Measurements from ENCODE around the gene EPAS1. TPM values are rescaled to one million over a fixed set of nuclear protein-coding genes. Genes with fewer than 3 reads are reported as not detected.

Gene EPAS1
- polyA plus RNA-seq, 1 of the 3 experiments (the other 2 are of a cell fraction): 69.2 TPM

DNA sequence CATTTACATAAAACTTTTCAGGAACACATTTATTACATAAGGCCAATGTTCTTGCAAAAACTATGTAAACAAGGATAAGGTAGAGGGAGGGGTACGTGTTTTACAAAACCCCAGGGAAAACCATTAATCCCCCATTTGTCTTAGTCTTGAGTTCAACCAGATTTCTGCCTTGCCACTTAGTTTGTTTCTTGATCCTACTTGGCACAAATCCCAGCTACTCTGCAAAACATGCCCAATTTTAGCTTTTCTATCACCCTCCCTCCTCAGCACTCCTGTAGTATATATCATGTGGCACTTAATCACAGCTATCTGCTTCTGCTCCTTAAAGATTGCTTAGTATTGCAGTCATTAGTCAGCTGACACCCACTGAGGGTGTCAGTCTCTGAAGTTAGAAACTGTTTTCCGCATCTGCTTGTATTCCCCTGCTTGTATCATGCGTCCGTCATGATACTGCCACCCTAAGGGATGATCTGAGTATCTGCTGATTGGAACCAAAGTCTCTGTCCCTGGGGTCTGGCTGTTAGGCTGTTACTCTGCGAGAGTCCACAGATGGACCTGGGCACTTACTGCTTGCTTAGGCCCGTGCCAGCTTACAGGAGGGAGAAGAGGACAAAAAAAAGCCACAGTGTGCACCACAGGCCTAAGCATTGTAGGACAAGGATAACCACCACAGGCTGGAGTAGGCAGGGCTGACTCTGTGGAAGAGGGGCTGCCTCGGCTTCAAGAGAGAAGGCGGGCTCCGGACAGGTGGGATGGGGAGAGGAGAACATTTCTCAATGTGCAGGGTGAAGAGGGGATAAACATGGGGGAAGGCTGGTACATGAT lies 82.2 kb downstream of the EPAS1 start:
- H3K79me2 ChIP-seq (ENCODE audit: insufficient read depth): no peaks in the 10 kb centered on the region
- H3K4me2 ChIP-seq: no peak overlapping the region
- no peaks in the 10 kb centered on the region for H3F3A ChIP-seq (replicated peaks; ENCODE audit: insufficient read depth)
- H2AFZ ChIP-seq (ENCODE audit: low read depth): no peak overlapping the region
- H3K9ac ChIP-seq: no peak overlapping the region
- no peak for DNase-seq
- H4K20me1 ChIP-seq (ENCODE audit: insufficient read depth): no peaks in the 10 kb centered on the region
- H3K9me2 ChIP-seq: no peaks in the 10 kb centered on the region
- H3K36me3 ChIP-seq (replicated peaks in 1 of 2; ENCODE audit: control insufficient read depth in 1 of 2, insufficient read depth in 2 of 2, low read length in 1 of 2): peaks cover 51 to 95% of the 10 kb centered on the region in 2 experiments
- H3K27me3 ChIP-seq (ENCODE audit: insufficient read depth): no peaks in the 10 kb centered on the region
- TF ChIP-seq, protein P1, sequence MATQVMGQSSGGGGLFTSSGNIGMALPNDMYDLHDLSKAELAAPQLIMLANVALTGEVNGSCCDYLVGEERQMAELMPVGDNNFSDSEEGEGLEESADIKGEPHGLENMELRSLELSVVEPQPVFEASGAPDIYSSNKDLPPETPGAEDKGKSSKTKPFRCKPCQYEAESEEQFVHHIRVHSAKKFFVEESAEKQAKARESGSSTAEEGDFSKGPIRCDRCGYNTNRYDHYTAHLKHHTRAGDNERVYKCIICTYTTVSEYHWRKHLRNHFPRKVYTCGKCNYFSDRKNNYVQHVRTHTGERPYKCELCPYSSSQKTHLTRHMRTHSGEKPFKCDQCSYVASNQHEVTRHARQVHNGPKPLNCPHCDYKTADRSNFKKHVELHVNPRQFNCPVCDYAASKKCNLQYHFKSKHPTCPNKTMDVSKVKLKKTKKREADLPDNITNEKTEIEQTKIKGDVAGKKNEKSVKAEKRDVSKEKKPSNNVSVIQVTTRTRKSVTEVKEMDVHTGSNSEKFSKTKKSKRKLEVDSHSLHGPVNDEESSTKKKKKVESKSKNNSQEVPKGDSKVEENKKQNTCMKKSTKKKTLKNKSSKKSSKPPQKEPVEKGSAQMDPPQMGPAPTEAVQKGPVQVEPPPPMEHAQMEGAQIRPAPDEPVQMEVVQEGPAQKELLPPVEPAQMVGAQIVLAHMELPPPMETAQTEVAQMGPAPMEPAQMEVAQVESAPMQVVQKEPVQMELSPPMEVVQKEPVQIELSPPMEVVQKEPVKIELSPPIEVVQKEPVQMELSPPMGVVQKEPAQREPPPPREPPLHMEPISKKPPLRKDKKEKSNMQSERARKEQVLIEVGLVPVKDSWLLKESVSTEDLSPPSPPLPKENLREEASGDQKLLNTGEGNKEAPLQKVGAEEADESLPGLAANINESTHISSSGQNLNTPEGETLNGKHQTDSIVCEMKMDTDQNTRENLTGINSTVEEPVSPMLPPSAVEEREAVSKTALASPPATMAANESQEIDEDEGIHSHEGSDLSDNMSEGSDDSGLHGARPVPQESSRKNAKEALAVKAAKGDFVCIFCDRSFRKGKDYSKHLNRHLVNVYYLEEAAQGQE (IDR thresholded peaks at IDR 0.05; ENCODE audit: low read depth, low read length): no peak
- no peak for TF ChIP-seq ELF1 (IDR thresholded peaks at IDR 0.05)
- TF ChIP-seq NFIC (IDR thresholded peaks at IDR 0.05; ENCODE audit: borderline replicate concordance): no peak
- H3K9me3 ChIP-seq: no peaks in the 10 kb centered on the region
- H3K27ac ChIP-seq (ENCODE audit: low read depth in 2 of 2, low read length in 1 of 2): peak overlapping the region in 1 of 2 experiments; percentile 34; a peak in 1 of 4 replicates
- POLR2A ChIA-PET: no interaction called here
- CTCF ChIA-PET: interaction anchor here (0.8 to 4.3 kb wide), 8 partner anchors 11 to 386 kb away, joined by 3 to 20 read pairs (median 8); partner anchors contain the start of gene EPAS1
- peaks cover 0 to 45% of the 10 kb centered on the region in 2 experiments; a peak in 1 of 4 replicates for H3K4me1 ChIP-seq (ENCODE audit: control insufficient read depth in 1 of 2, insufficient read depth in 2 of 2, low read depth in 1 of 2, low read length in 1 of 2)
- 84% methylated on average over 9 of the region's 9 CpGs for WGBS (ENCODE audit: low lambda C conversion rate)
- H3K4me3 ChIP-seq (ENCODE audit: low read depth in 2 of 2, low read length in 1 of 2): no peak overlapping the region

DNA sequence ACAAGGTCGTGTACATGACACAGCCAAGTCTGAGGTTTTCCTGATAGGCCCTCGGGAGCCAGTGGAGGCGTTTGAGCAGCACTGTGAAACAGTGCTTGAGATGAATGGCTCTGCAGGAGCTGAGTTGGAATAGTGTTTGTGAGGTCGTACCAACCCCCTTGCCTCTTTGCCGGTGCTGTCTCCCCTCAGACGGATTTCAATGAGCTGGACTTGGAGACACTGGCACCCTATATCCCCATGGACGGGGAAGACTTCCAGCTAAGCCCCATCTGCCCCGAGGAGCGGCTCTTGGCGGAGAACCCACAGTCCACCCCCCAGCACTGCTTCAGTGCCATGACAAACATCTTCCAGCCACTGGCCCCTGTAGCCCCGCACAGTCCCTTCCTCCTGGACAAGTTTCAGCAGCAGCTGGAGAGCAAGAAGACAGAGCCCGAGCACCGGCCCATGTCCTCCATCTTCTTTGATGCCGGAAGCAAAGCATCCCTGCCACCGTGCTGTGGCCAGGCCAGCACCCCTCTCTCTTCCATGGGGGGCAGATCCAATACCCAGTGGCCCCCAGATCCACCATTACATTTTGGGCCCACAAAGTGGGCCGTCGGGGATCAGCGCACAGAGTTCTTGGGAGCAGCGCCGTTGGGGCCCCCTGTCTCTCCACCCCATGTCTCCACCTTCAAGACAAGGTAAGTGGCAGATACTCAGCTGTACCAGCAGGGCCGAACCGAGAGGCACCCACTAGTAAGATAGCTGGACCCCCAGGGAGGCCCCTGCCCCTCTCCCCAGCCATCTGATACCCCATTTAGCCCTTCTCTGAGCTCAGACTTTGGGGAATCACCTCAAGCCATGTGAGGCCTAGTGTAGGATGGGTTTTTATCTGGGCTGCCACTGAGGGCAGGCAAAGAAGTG lies 83.1 kb downstream of the EPAS1 start:
- DNase-seq: no peak
- peak overlapping the region in 1 of 2 experiments; percentile 47; a peak in 1 of 4 replicates for H3K27ac ChIP-seq (ENCODE audit: low read depth in 2 of 2, low read length in 1 of 2)
- H3K9me3 ChIP-seq: no peaks in the 10 kb centered on the region
- H2AFZ ChIP-seq (ENCODE audit: low read depth): no peak overlapping the region
- H3K4me1 ChIP-seq (ENCODE audit: control insufficient read depth in 1 of 2, insufficient read depth in 2 of 2, low read depth in 1 of 2, low read length in 1 of 2): peaks cover 0 to 37% of the 10 kb centered on the region in 2 experiments; a peak in 1 of 4 replicates
- TF ChIP-seq EZH2phosphoT487 (IDR thresholded peaks at IDR 0.05; ENCODE audit: borderline replicate concordance, low read depth) (no peak), NFIC (IDR thresholded peaks at IDR 0.05; ENCODE audit: borderline replicate concordance) (no peak), TAF1 (IDR thresholded peaks at IDR 0.05; ENCODE audit: borderline replicate concordance, low read depth, low read length) (no peak), SIN3A (IDR thresholded peaks at IDR 0.05; ENCODE audit: borderline replicate concordance, low read depth, low read length) (no peak), NRF1 (IDR thresholded peaks at IDR 0.05; ENCODE audit: low read depth, low read length) (no peak), ELF1 (IDR thresholded peaks at IDR 0.05) (no peak), FOXJ3 (CRISPR knock-in tag; IDR thresholded peaks at IDR 0.05) (no peak), GABPA (IDR thresholded peaks at IDR 0.05; ENCODE audit: low read depth) (no peak)
- TF ChIP-seq, protein P2, sequence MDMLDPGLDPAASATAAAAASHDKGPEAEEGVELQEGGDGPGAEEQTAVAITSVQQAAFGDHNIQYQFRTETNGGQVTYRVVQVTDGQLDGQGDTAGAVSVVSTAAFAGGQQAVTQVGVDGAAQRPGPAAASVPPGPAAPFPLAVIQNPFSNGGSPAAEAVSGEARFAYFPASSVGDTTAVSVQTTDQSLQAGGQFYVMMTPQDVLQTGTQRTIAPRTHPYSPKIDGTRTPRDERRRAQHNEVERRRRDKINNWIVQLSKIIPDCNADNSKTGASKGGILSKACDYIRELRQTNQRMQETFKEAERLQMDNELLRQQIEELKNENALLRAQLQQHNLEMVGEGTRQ (IDR thresholded peaks at IDR 0.05; ENCODE audit: borderline replicate concordance, low read depth, low read length): no peak
- TF ChIP-seq, protein P3, sequence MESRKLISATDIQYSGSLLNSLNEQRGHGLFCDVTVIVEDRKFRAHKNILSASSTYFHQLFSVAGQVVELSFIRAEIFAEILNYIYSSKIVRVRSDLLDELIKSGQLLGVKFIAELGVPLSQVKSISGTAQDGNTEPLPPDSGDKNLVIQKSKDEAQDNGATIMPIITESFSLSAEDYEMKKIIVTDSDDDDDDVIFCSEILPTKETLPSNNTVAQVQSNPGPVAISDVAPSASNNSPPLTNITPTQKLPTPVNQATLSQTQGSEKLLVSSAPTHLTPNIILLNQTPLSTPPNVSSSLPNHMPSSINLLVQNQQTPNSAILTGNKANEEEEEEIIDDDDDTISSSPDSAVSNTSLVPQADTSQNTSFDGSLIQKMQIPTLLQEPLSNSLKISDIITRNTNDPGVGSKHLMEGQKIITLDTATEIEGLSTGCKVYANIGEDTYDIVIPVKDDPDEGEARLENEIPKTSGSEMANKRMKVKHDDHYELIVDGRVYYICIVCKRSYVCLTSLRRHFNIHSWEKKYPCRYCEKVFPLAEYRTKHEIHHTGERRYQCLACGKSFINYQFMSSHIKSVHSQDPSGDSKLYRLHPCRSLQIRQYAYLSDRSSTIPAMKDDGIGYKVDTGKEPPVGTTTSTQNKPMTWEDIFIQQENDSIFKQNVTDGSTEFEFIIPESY (IDR thresholded peaks at IDR 0.05; ENCODE audit: borderline replicate concordance, low read depth): no peak
- TF ChIP-seq, protein P4, sequence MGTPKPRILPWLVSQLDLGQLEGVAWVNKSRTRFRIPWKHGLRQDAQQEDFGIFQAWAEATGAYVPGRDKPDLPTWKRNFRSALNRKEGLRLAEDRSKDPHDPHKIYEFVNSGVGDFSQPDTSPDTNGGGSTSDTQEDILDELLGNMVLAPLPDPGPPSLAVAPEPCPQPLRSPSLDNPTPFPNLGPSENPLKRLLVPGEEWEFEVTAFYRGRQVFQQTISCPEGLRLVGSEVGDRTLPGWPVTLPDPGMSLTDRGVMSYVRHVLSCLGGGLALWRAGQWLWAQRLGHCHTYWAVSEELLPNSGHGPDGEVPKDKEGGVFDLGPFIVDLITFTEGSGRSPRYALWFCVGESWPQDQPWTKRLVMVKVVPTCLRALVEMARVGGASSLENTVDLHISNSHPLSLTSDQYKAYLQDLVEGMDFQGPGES (IDR thresholded peaks at IDR 0.05; ENCODE audit: low read depth, low read length): no peak
- H3K9me2 ChIP-seq: no peaks in the 10 kb centered on the region
- no peaks in the 10 kb centered on the region for H3K79me2 ChIP-seq (ENCODE audit: insufficient read depth)
- H3K36me3 ChIP-seq (replicated peaks in 1 of 2; ENCODE audit: control insufficient read depth in 1 of 2, insufficient read depth in 2 of 2, low read length in 1 of 2): peaks cover 55 to 96% of the 10 kb centered on the region in 2 experiments
- H3K27me3 ChIP-seq (ENCODE audit: insufficient read depth): no peaks in the 10 kb centered on the region
- CTCF ChIA-PET: interaction anchor here (1.1 to 4.3 kb wide), 5 partner anchors 13 to 387 kb away, joined by 3 to 20 read pairs (median 6); partner anchors contain the start of gene EPAS1
- WGBS (ENCODE audit: low lambda C conversion rate): 96% methylated on average over 21 of the region's 22 CpGs
- no peak overlapping the region for H3K9ac ChIP-seq
- no peaks in the 10 kb centered on the region for H3F3A ChIP-seq (replicated peaks; ENCODE audit: insufficient read depth)
- H3K4me3 ChIP-seq (ENCODE audit: low read depth in 2 of 2, low read length in 1 of 2): no peak overlapping the region
- H3K4me2 ChIP-seq: no peak overlapping the region
- H4K20me1 ChIP-seq (ENCODE audit: insufficient read depth): no peaks in the 10 kb centered on the region
- POLR2A ChIA-PET: no interaction called here
